ENCODE data around the gene TFB1M. TPM values are rescaled to one million over a fixed set of nuclear protein-coding genes. Genes with fewer than 3 reads are reported as not detected.

Gene TFB1M
- total RNA-seq: 10.0 and 30.6 TPM in 2 replicates

DNA sequence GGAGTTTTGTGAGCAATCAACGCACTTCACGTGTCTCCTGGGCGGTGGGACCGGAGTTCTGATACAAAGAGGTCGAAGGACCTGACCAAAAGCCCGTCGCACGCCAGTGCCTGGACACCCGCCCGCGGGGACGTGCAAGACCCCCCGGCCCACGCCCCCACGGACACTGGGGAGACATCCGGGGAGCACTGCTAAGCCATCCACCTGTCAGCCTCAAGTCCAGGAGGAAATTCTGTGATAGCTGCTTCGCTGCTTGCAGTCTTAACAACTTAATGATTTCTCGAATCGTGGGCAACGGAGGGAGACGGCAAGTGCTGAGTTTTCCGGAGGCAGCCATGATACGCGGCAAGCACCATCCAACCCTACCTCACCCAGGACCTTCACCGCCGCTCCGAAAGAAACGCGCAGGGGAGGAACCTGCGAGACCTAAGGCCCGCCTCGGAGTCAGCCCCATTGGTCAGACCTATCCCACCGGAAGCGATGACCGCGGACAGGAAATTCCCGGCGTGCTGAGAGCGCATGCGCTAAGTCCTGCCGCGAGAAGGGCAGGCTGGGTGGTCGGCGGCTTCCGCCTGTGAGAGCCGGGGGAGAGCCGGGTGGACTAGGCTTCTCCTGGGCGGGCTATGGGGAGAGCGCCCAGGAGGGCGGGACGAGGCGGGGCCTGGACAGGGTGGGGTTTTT lies at the start of gene TFB1M:
Gene TFB1M (minus strand): TSS at position 393 of the 681 bp plus-strand sequence. CDS start 56 bp downstream, at position 337.

DNA sequence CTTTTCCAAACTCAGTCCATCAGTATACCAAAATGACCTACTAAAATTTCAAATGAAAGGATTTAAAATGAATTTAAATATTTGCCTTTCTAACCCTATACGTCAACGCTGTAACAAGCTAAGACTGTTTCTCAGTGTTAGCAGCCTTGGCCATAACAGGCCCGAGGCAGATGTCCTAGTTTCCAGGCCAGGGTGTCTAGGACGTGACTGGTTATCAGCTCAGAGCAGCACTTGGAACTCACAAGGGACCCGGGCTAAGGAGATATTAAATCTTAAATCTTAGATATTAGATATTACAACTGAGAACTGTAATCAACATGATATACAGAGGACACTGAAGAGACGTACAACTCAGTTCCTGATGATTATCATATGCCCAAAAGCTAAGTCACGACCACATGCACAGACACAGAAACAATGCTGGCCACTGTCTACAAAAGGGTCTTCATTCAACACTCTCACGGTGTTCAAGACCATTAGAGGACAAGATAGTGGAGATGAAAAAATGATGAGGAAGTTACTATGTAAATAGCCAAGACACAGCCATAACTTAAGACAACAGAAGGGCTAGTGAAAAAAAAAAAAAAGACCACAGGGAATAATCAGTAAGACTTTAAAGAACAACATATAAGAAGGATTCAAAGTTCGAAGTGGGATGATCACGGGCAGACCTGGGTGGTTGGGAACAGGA lies 50.8 kb downstream of the TFB1M start, which contains the start of gene CLDN20:
Gene CLDN20 (plus strand): TSS at position 641 of the 691 bp plus-strand sequence. CDS start 11,707 bp downstream, outside the sequence.

Other genes starting within 250 kb of the TFB1M start
- not detected in 2 replicates for gene CLDN20, start 50.5 kb downstream of the TFB1M start, total RNA-seq
- gene NOX3, start 141.4 kb upstream of the TFB1M start, total RNA-seq: not detected in 2 replicates

Measured in epithelial cell of alveolus of lung (primary cell).